Neural cell (in vitro differentiated cells): ENCODE measurements around the gene SH3RF3. TPM values are rescaled to one million over a fixed set of nuclear protein-coding genes. Genes with fewer than 3 reads are reported as not detected.
"Not testable (repeated sequence)": the region's sequence is repeated elsewhere in the genome, so short reads cannot be mapped to it uniquely, and the experiment has no call there.

Source experiments
- H2AFZ ChIP-seq: fragments of 200-600, 300-800 bp; sonication (generic), shearing (Covaris generic); 2 replicates; pipeline ENCODE4 v1.6.0; 2014; ENCODE audit warnings: low read depth, mild to moderate bottlenecking, antibody characterized with exemption, low read length, moderate library complexity
- H3F3A ChIP-seq: fragments of 200-600 bp; shearing (Covaris generic); 2 replicates; pipeline ENCODE4 v1.6.1; 2016; ENCODE audit warnings: mild to moderate bottlenecking, moderate library complexity, mixed read lengths, antibody characterized with exemption, low read length; ENCODE audit not compliant: insufficient read depth, poor library complexity, severe bottlenecking
- H3K27ac ChIP-seq: fragments of 200-600, 300-800 bp; sonication (generic), shearing (Covaris generic); 2 replicates; pipeline ENCODE4 v1.5.1; 2014; ENCODE audit warnings: mild to moderate bottlenecking, low read length, moderate library complexity
- H3K27me3 ChIP-seq: fragments of 300-800, 200-600 bp; sonication (generic), shearing (Covaris generic); 2 replicates; pipeline ENCODE4 v1.6.0; 2014; ENCODE audit warnings: mild to moderate bottlenecking, low read depth, low read length, moderate library complexity; ENCODE audit not compliant: insufficient read depth
- H3K36me3 ChIP-seq: fragments of 300-800, 200-600 bp; sonication (generic), shearing (Covaris generic); 2 replicates; pipeline ENCODE4 v1.5.1; 2014; ENCODE audit warnings: mild to moderate bottlenecking, antibody characterized with exemption, low read length, moderate library complexity; ENCODE audit not compliant: insufficient read depth
- H3K4me2 ChIP-seq: fragments of 300-800, 200-600 bp; sonication (generic), shearing (Covaris generic); 2 replicates; pipeline ENCODE4 v1.6.0; 2014; ENCODE audit warnings: mild to moderate bottlenecking, low read length
- H3K4me3 ChIP-seq: fragments of 300-800, 200-600 bp; sonication (generic), shearing (Covaris generic); 2 replicates; pipeline ENCODE4 v1.5.1; 2014; ENCODE audit warnings: mild to moderate bottlenecking, low read length, moderate library complexity
- H3K79me2 ChIP-seq: fragments of 200-600 bp; shearing (Covaris generic); replicated peaks from 2 replicates; pipeline ENCODE4 v1.6.0; 2014; ENCODE audit warnings: mild to moderate bottlenecking, low read length, moderate library complexity; ENCODE audit not compliant: insufficient read depth
- H3K9ac ChIP-seq: fragments of 300-800, 200-600 bp; sonication (generic), shearing (Covaris generic); 2 replicates; pipeline ENCODE4 v1.6.1; 2016; ENCODE audit warnings: mild to moderate bottlenecking, low read length, mixed read lengths
- H3K9me2 ChIP-seq: fragments of 200-600 bp; shearing (Covaris generic); 2 replicates; pipeline ENCODE4 v1.6.1; 2016; ENCODE audit warnings: mild to moderate bottlenecking, low read length, mixed read lengths; ENCODE audit not compliant: insufficient read depth
- H3K9me3 ChIP-seq: fragments of 200-600, 300-800 bp; sonication (generic), shearing (Covaris generic); 2 replicates; pipeline ENCODE4 v1.6.1; 2016; ENCODE audit warnings: mild to moderate bottlenecking, mixed run types, low read length, moderate library complexity, mixed read lengths
- H4K20me1 ChIP-seq: fragments of 200-600 bp; shearing (Covaris generic); 2 replicates; pipeline ENCODE4 v1.6.1; 2016; ENCODE audit warnings: mild to moderate bottlenecking, mixed run types; ENCODE audit not compliant: insufficient read depth
- EP300 ChIP-seq: fragments of 450-650 bp; conservative IDR thresholded peaks from 2 replicates; pipeline ENCODE4 v1.6.1; 2014; ENCODE audit warnings: antibody characterized with exemption, mild to moderate bottlenecking, moderate library complexity; ENCODE audit not compliant: poor library complexity, severe bottlenecking
- EZH2 ChIP-seq: fragments of 200-600, 300-800 bp; shearing (Covaris generic), sonication (generic); IDR thresholded peaks from 2 replicates; pipeline ENCODE4 v1.6.1; 2014; ENCODE audit warnings: antibody characterized with exemption, low read length, borderline replicate concordance, mild to moderate bottlenecking; ENCODE audit not compliant: insufficient read depth, poor library complexity, severe bottlenecking
- MXI1 ChIP-seq: fragments of 450-650 bp; conservative IDR thresholded peaks from 2 replicates; pipeline ENCODE4 v1.6.1; 2014; ENCODE audit warnings: antibody characterized with exemption, mild to moderate bottlenecking; ENCODE audit not compliant: poor library complexity, severe bottlenecking
- POLR2AphosphoS5 ChIP-seq: IDR thresholded peaks from 2 replicates; pipeline ENCODE4 v1.6.1; 2012
- RAD21 ChIP-seq: fragments of 450-650 bp; conservative IDR thresholded peaks from 2 replicates; pipeline ENCODE4 v1.6.1; 2014; ENCODE audit warnings: antibody characterized with exemption, mild to moderate bottlenecking, moderate library complexity
- SMC3 ChIP-seq: fragments of 450-650 bp; conservative IDR thresholded peaks from 2 replicates; pipeline ENCODE4 v1.6.1; 2014; ENCODE audit warnings: antibody characterized with exemption, mild to moderate bottlenecking, moderate library complexity; ENCODE audit not compliant: poor library complexity
- TAF1 ChIP-seq: IDR thresholded peaks from 2 replicates; pipeline ENCODE4 v1.6.1; 2012; ENCODE audit warnings: low read depth
- polyA plus RNA-seq: library from polyadenylated mRNA; depleted of rRNA; stranded (reverse); fragments of >200 nt; gene quantifications from 2 replicates; pipeline ENCODE4 v1.2.3, GENCODE V29; 2014
- TF ChIP-seq, protein P1 (sequence below): fragments of 450-650 bp; IDR thresholded peaks from 2 replicates; pipeline ENCODE4 v1.5.1; 2014; ENCODE audit warnings: antibody characterized with exemption, mild to moderate bottlenecking, moderate library complexity; ENCODE audit not compliant: poor library complexity, severe bottlenecking
- TF ChIP-seq, protein P2 (sequence below): IDR thresholded peaks from 2 replicates; pipeline ENCODE4 v1.6.1; 2012; ENCODE audit warnings: borderline replicate concordance

The SH3RF3 gene
- polyA plus RNA-seq, 1 donor from 2014 or later, result 0.53 TPM

DNA sequence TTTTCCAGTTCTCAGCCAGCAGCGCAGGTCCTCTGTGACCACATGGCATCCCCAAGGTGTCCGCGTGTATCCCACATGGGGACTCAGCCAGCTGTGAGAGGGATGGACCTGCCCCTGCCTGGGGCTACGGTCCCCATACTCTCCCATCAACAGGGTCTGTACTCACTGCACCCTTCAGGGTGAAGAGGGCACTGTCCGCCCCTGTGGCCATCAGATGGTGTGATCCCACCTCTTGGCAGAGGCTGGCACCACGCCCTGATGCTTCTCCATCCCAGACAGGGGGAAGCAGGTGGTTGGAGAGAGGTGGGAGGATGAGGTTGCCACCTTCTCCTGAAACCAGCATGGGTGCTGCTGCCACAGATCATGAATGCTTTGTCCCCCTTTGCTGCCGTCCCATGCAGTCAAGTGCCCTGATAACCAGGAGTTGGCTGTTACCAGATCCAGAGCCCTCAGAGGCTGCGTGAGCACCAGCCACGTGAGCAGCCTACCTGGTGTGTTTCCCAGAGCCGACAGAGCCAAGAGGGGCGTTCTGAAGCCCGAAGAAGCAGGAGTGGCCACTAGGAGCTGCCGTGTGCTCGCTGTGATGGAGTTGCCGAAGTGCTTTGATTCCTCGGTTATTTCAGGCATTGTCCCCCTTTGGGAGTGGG is 93.9 kb downstream of the SH3RF3 start:
- Histone ChIP-seq H3K79me2 (no peaks in the 10 kb centered on the region), H3F3A (no peaks in the 10 kb centered on the region), H3K4me3 (no peak overlapping the region), H3K36me3 (no peaks in the 10 kb centered on the region), H2AFZ (no peak overlapping the region), H3K27ac (no peak overlapping the region), H4K20me1 (no peaks in the 10 kb centered on the region), H3K9me2 (no peaks in the 10 kb centered on the region), H3K9ac (no peak overlapping the region), H3K27me3 (no peaks in the 10 kb centered on the region), H3K9me3 (no peaks in the 10 kb centered on the region), H3K4me2 (no peak overlapping the region)
- TF ChIP-seq RAD21, result no peak
- TF ChIP-seq, protein P1, sequence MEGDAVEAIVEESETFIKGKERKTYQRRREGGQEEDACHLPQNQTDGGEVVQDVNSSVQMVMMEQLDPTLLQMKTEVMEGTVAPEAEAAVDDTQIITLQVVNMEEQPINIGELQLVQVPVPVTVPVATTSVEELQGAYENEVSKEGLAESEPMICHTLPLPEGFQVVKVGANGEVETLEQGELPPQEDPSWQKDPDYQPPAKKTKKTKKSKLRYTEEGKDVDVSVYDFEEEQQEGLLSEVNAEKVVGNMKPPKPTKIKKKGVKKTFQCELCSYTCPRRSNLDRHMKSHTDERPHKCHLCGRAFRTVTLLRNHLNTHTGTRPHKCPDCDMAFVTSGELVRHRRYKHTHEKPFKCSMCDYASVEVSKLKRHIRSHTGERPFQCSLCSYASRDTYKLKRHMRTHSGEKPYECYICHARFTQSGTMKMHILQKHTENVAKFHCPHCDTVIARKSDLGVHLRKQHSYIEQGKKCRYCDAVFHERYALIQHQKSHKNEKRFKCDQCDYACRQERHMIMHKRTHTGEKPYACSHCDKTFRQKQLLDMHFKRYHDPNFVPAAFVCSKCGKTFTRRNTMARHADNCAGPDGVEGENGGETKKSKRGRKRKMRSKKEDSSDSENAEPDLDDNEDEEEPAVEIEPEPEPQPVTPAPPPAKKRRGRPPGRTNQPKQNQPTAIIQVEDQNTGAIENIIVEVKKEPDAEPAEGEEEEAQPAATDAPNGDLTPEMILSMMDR, result no peak
- TF ChIP-seq EP300, result no peak
- no peak for TF ChIP-seq POLR2AphosphoS5
- TF ChIP-seq MXI1, result no peak

DNA sequence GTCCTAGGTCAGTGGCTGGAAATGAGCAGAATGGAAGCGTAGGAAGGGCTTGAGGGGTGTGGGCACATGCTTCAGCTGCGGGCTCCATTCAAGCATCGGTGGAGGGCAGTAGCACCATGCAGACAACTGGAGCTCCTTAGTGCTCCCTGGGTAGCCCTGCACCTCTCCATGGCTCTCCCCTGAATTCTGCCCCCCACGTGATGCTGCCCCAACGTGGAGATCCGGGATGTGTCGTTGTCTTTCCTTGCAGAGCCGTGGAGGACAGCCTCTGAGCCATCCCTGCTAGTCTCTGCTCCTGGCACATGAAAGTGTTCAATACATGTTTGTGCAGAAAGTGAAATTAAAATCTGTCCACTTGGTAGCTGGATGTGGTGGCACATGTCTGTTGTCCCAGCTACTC is 94.5 kb downstream of the SH3RF3 start:
- Histone ChIP-seq H3K36me3 (no peaks in the 10 kb centered on the region), H2AFZ (no peak overlapping the region), H3K9me3 (no peaks in the 10 kb centered on the region), H3F3A (no peaks in the 10 kb centered on the region), H3K4me2 (no peak overlapping the region), H3K9ac (no peak overlapping the region), H4K20me1 (no peaks in the 10 kb centered on the region), H3K27ac (no peak overlapping the region), H3K27me3 (no peaks in the 10 kb centered on the region), H3K4me3 (no peak overlapping the region), H3K79me2 (no peaks in the 10 kb centered on the region), H3K9me2 (no peaks in the 10 kb centered on the region)
- TF ChIP-seq, protein P1, result no peak
- TF ChIP-seq EP300 (no peak), SMC3 (no peak), RAD21 (no peak), MXI1 (no peak), TAF1 (no peak), POLR2AphosphoS5 (no peak), EZH2 (no peak)
- TF ChIP-seq, protein P2, sequence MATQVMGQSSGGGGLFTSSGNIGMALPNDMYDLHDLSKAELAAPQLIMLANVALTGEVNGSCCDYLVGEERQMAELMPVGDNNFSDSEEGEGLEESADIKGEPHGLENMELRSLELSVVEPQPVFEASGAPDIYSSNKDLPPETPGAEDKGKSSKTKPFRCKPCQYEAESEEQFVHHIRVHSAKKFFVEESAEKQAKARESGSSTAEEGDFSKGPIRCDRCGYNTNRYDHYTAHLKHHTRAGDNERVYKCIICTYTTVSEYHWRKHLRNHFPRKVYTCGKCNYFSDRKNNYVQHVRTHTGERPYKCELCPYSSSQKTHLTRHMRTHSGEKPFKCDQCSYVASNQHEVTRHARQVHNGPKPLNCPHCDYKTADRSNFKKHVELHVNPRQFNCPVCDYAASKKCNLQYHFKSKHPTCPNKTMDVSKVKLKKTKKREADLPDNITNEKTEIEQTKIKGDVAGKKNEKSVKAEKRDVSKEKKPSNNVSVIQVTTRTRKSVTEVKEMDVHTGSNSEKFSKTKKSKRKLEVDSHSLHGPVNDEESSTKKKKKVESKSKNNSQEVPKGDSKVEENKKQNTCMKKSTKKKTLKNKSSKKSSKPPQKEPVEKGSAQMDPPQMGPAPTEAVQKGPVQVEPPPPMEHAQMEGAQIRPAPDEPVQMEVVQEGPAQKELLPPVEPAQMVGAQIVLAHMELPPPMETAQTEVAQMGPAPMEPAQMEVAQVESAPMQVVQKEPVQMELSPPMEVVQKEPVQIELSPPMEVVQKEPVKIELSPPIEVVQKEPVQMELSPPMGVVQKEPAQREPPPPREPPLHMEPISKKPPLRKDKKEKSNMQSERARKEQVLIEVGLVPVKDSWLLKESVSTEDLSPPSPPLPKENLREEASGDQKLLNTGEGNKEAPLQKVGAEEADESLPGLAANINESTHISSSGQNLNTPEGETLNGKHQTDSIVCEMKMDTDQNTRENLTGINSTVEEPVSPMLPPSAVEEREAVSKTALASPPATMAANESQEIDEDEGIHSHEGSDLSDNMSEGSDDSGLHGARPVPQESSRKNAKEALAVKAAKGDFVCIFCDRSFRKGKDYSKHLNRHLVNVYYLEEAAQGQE, result no peak

DNA sequence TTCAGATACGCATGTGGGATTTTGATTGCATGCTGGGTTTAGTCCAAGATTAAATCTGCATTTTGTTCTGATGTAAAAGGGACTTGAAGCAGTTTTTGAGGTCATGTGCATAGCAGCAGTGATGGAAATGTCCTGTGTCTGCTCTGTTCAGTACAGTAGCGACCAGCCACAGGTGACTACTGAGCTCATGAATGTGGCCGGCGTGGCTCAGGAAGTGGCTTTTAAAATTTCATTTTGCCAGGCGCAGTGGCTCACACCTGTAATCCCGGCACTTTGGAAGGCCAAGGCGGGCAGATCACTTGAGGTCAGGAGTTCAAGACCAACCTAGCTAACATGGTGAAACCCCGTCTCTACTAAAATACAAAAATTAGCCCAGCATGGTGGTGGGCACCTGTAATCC is 95.3 kb downstream of the SH3RF3 start:
- not testable (repeated sequence) for H3K9me3 ChIP-seq, H3K4me3 ChIP-seq, H3K4me2 ChIP-seq, H2AFZ ChIP-seq, H3K36me3 ChIP-seq, H4K20me1 ChIP-seq, H3K79me2 ChIP-seq, H3K27ac ChIP-seq, H3K9ac ChIP-seq, H3K27me3 ChIP-seq, H3K9me2 ChIP-seq, H3F3A ChIP-seq
